Activated T-helper 1 cell treated with anti-CD3 and anti-CD28 coated beads, Interleukin-12 subunit alpha, Interleukin-12 subunit beta, Interleukin-2, Interleukin-4 antibody, amounts not matched to agents 30 ng/mL and 10 ng/mL and 1 ng/mL, durations not matched to agents 14 hours and 24 hours and 36 hours (primary cell): ENCODE results near the gene TNS2. TPM values are rescaled to one million over a fixed set of nuclear protein-coding genes. Genes with fewer than 3 reads are reported as not detected.

Experiments used
- DNase-seq: peaks from one replicate; pipeline ENCODE4 v3.0.0; 2021; ENCODE audit warnings: low spot score
- H3K27ac Mint-ChIP-seq: one replicate; pipeline ENCODE4 v1.8.0; 2021; ENCODE audit warnings: mild to moderate bottlenecking, mixed read lengths
- H3K27me3 Mint-ChIP-seq: one replicate; pipeline ENCODE4 v1.8.0; 2022; ENCODE audit warnings: mild to moderate bottlenecking, moderate library complexity, mixed read lengths; ENCODE audit not compliant: insufficient read depth
- H3K36me3 Mint-ChIP-seq: one replicate; pipeline ENCODE4 v1.8.0; 2021; ENCODE audit warnings: low read depth, mixed read lengths
- H3K4me1 Mint-ChIP-seq: one replicate; pipeline ENCODE4 v1.8.0; 2021; ENCODE audit warnings: low read depth, mixed read lengths
- H3K4me3 Mint-ChIP-seq: one replicate; pipeline ENCODE4 v1.8.0; 2021; ENCODE audit warnings: mild to moderate bottlenecking, moderate library complexity, mixed read lengths
- H3K9me3 Mint-ChIP-seq: one replicate; pipeline ENCODE4 v1.8.0; 2021; ENCODE audit warnings: mixed read lengths
- intact Hi-C: fragments of 100-400 bp; cut with micrococcal nuclease; formaldehyde crosslinking; loops from one replicate; pipeline ENCODE4 v1.15.1; 2024
- total RNA-seq: library from RNA; stranded (reverse); gene quantifications from 2 replicates; pipeline ENCODE4 v1.2.3, GENCODE V29; 2022

The TNS2 gene
- total RNA-seq, 1 donor from 2014 or later = 2.7 TPM

GRCh38 chr12:53113136-53113705 lies 63.4 kb downstream of the TNS2 start:
- H3K9me3 Mint-ChIP-seq = no peaks in the 10 kb centered on the region
- DNase-seq = no peak

GRCh38 chr12:53113951-53114350 lies 64.1 kb downstream of the TNS2 start:
- no peaks in the 10 kb centered on the region for H3K4me1 Mint-ChIP-seq
- DNase-seq = no peak
- no peak overlapping the region for H3K27ac Mint-ChIP-seq
- intact Hi-C loops = no loop called here
- H3K4me3 Mint-ChIP-seq = no peak overlapping the region
- H3K36me3 Mint-ChIP-seq = no peaks in the 10 kb centered on the region
- peaks cover 1% of the 10 kb centered on the region for H3K27me3 Mint-ChIP-seq
- no peaks in the 10 kb centered on the region for H3K9me3 Mint-ChIP-seq

More at GRCh38 chr12:53113136-53113705, 63.4 kb downstream of the TNS2 start:
- Mint-ChIP-seq H3K27ac (no peak overlapping the region), H3K36me3 (no peaks in the 10 kb centered on the region), H3K27me3 (no peaks in the 10 kb centered on the region), H3K4me1 (no peaks in the 10 kb centered on the region), H3K4me3 (no peak overlapping the region)
- intact Hi-C loops = no loop called here

Other genes starting within 250 kb of the TNS2 start
- gene KRT4, start 235.9 kb upstream of the TNS2 start, total RNA-seq = not detected in 2 replicates
- gene KRT79, start 215.8 kb upstream of the TNS2 start, total RNA-seq = not detected in 2 replicates
- not detected in 2 replicates for gene KRT78, start 201.1 kb upstream of the TNS2 start, total RNA-seq
- 0.23 TPM in 1 of 2 replicates, not detected in the other for gene KRT8, start 145.0 kb upstream of the TNS2 start, total RNA-seq
- 3.2 and 3.9 TPM in 2 replicates for gene KRT18, start 100.9 kb upstream of the TNS2 start, total RNA-seq
- gene EIF4B, start 43.6 kb upstream of the TNS2 start, total RNA-seq = 463 and 473 TPM in 2 replicates
- gene SPRYD3, start 29.3 kb downstream of the TNS2 start, total RNA-seq = 41.2 and 42.6 TPM in 2 replicates
- 0.81 TPM in 1 of 2 replicates, not detected in the other for gene IGFBP6, start 47.6 kb downstream of the TNS2 start, total RNA-seq
- gene SOAT2, start 53.4 kb downstream of the TNS2 start, total RNA-seq = not detected in 2 replicates
- gene ZNF740, start 130.7 kb downstream of the TNS2 start, total RNA-seq = 48.1 and 52.8 TPM in 2 replicates
- gene CSAD, start 130.9 kb downstream of the TNS2 start, total RNA-seq = 21.7 and 22.6 TPM in 2 replicates
- gene ITGB7, start 157.2 kb downstream of the TNS2 start, total RNA-seq = 258 and 266 TPM in 2 replicates
- gene RARG, start 182.1 kb downstream of the TNS2 start, total RNA-seq = 58.6 and 61.6 TPM in 2 replicates
- gene ESPL1, start 218.2 kb downstream of the TNS2 start, total RNA-seq = 61.2 and 68.4 TPM in 2 replicates
- 344 and 350 TPM in 2 replicates for gene PFDN5, start 245.5 kb downstream of the TNS2 start, total RNA-seq
- gene MYG1, start 249.6 kb downstream of the TNS2 start, total RNA-seq = 107 and 111 TPM in 2 replicates